ENCODE data around the gene COLEC11. TPM values are rescaled to one million over a fixed set of nuclear protein-coding genes. Genes with fewer than 3 reads are reported as not detected.

The COLEC11 gene
- total and polyA plus RNA-seq, 2 donors (not counting 1 experiment from before 2014, with no cell fraction given) = not detected

GRCh38 chr2:3665886-3666612 is 71.1 kb downstream of the COLEC11 start:
- H3K4me2 ChIP-seq (replicated peaks; ENCODE audit: low read depth, low read length, poor library complexity, severe bottlenecking) = no peak overlapping the region
- POLR2A ChIA-PET = no interaction called here
- no peak for ATAC-seq (ENCODE audit: low read depth)
- no peak overlapping the region for H3K9ac ChIP-seq (ENCODE audit: low read length)
- H2AFZ ChIP-seq (ENCODE audit: insufficient read depth, low read depth, low read length, poor library complexity, severe bottlenecking) = no peak overlapping the region
- H3K27ac ChIP-seq (ENCODE audit: low read length in 2 of 2) = no peak overlapping the region
- CTCF ChIA-PET = no interaction called here
- peaks cover 8% of the 10 kb centered on the region for H3K27me3 Mint-ChIP-seq
- no peaks in the 10 kb centered on the region for H3K9me3 Mint-ChIP-seq (ENCODE audit: insufficient read depth)
- peaks cover 9% of the 10 kb centered on the region for H3K4me1 Mint-ChIP-seq
- H3K4me1 ChIP-seq (ENCODE audit: control insufficient read depth in 2 of 2, insufficient read depth in 2 of 2, low read length in 2 of 2) = no peaks in the 10 kb centered on the region
- H3K27ac Mint-ChIP-seq = no peak overlapping the region
- intact Hi-C loops (cut with micrococcal nuclease) = no loop called here
- 92% methylated on average over 12 of the region's 16 CpGs for WGBS (ENCODE audit: insufficient coverage)
- no peaks in the 10 kb centered on the region for H3K27me3 ChIP-seq (replicated peaks in 1 of 4; ENCODE audit: control extremely low read depth in 1 of 4, control insufficient read depth in 3 of 4, insufficient read depth in 4 of 4, low read length in 3 of 4)
- TF ChIP-seq EZH2 (IDR thresholded peaks at IDR 0.05; ENCODE audit: borderline replicate concordance, insufficient read depth, low read depth, low read length, poor library complexity, severe bottlenecking) = no peak
- TF ChIP-seq, protein P1, sequence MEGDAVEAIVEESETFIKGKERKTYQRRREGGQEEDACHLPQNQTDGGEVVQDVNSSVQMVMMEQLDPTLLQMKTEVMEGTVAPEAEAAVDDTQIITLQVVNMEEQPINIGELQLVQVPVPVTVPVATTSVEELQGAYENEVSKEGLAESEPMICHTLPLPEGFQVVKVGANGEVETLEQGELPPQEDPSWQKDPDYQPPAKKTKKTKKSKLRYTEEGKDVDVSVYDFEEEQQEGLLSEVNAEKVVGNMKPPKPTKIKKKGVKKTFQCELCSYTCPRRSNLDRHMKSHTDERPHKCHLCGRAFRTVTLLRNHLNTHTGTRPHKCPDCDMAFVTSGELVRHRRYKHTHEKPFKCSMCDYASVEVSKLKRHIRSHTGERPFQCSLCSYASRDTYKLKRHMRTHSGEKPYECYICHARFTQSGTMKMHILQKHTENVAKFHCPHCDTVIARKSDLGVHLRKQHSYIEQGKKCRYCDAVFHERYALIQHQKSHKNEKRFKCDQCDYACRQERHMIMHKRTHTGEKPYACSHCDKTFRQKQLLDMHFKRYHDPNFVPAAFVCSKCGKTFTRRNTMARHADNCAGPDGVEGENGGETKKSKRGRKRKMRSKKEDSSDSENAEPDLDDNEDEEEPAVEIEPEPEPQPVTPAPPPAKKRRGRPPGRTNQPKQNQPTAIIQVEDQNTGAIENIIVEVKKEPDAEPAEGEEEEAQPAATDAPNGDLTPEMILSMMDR (IDR thresholded peaks at IDR 0.05) = no peak
- H3K9me3 ChIP-seq (ENCODE audit: control extremely low read depth in 1 of 3, control insufficient read depth in 2 of 3, insufficient read depth in 1 of 3, low read length in 2 of 3) = no peaks in the 10 kb centered on the region
- no peaks in the 10 kb centered on the region for H3K79me2 ChIP-seq (ENCODE audit: control insufficient read depth, insufficient read depth, low read length)
- no peak overlapping the region for H3K4me3 ChIP-seq (ENCODE audit: control extremely low read depth in 1 of 5, extremely low read depth in 1 of 5, insufficient read depth in 1 of 5, low read depth in 2 of 5, low read length in 4 of 5)
- no peaks in the 10 kb centered on the region for H3K36me3 ChIP-seq (replicated peaks in 1 of 2; ENCODE audit: control extremely low read depth in 1 of 2, control insufficient read depth in 1 of 2, extremely low read depth in 1 of 2, insufficient read depth in 2 of 2, low read length in 1 of 2)
- H4K20me1 ChIP-seq (ENCODE audit: control insufficient read depth, insufficient read depth, low read length, poor library complexity, severe bottlenecking) = no peaks in the 10 kb centered on the region
- no peak overlapping the region for H3K4me3 Mint-ChIP-seq
- no peak for DNase-seq

- TF ChIP-seq, protein P1 (IDR thresholded peaks at IDR 0.05) = no peak
- no peak for TF ChIP-seq EZH2 (IDR thresholded peaks at IDR 0.05; ENCODE audit: borderline replicate concordance, insufficient read depth, low read depth, low read length, poor library complexity, severe bottlenecking)
- Mint-ChIP-seq H3K9me3 (ENCODE audit: insufficient read depth) (no peaks in the 10 kb centered on the region), H3K4me3 (no peak overlapping the region), H3K27me3 (peaks cover 8% of the 10 kb centered on the region), H3K4me1 (peaks cover 6% of the 10 kb centered on the region), H3K27ac (no peak overlapping the region)
- Histone ChIP-seq H3K27ac (ENCODE audit: low read length in 2 of 2) (no peak overlapping the region), H3K36me3 (replicated peaks in 1 of 2; ENCODE audit: control extremely low read depth in 1 of 2, control insufficient read depth in 1 of 2, extremely low read depth in 1 of 2, insufficient read depth in 2 of 2, low read length in 1 of 2) (no peaks in the 10 kb centered on the region), H3K4me3 (ENCODE audit: control extremely low read depth in 1 of 5, extremely low read depth in 1 of 5, insufficient read depth in 1 of 5, low read depth in 2 of 5, low read length in 4 of 5) (no peak overlapping the region), H3K9ac (ENCODE audit: low read length) (no peak overlapping the region), H3K9me3 (ENCODE audit: control extremely low read depth in 1 of 3, control insufficient read depth in 2 of 3, insufficient read depth in 1 of 3, low read length in 2 of 3) (no peaks in the 10 kb centered on the region), H2AFZ (ENCODE audit: insufficient read depth, low read depth, low read length, poor library complexity, severe bottlenecking) (no peak overlapping the region), H3K27me3 (replicated peaks in 1 of 4; ENCODE audit: control extremely low read depth in 1 of 4, control insufficient read depth in 3 of 4, insufficient read depth in 4 of 4, low read length in 3 of 4) (no peaks in the 10 kb centered on the region), H3K4me1 (ENCODE audit: control insufficient read depth in 2 of 2, insufficient read depth in 2 of 2, low read length in 2 of 2) (no peaks in the 10 kb centered on the region), H3K79me2 (ENCODE audit: control insufficient read depth, insufficient read depth, low read length) (no peaks in the 10 kb centered on the region), H4K20me1 (ENCODE audit: control insufficient read depth, insufficient read depth, low read length, poor library complexity, severe bottlenecking) (no peaks in the 10 kb centered on the region), H3K4me2 (replicated peaks; ENCODE audit: low read depth, low read length, poor library complexity, severe bottlenecking) (no peak overlapping the region)
- intact Hi-C loops (cut with micrococcal nuclease) = no loop called here
- ATAC-seq (ENCODE audit: low read depth) (no peak), DNase-seq (no peak)
- 90% methylated on average over 18 of the region's 18 CpGs for WGBS (ENCODE audit: insufficient coverage)
- ChIA-PET POLR2A (no interaction called here), CTCF (no interaction called here)
Observed at GRCh38 chr2:3666613-3666975, 71.7 kb downstream of the COLEC11 start.

All from B cell (primary cell).